HFF-Myc (cell line): Measurements from ENCODE around the gene PCDHA10.
"Not testable (repeated sequence)": the region's sequence is repeated elsewhere in the genome, so short reads cannot be mapped to it uniquely, and the experiment has no call there.

Source experiments
- DNase-seq: peaks from one replicate; pipeline ENCODE4 v3.0.0-alpha.2; 2011; ENCODE audit warnings: low read depth; ENCODE audit errors: extremely low read depth
- H3K4me3 ChIP-seq: replicated peaks from 2 replicates; pipeline ENCODE4 v1.5.1; 2011; ENCODE audit warnings: low read depth, mild to moderate bottlenecking, control low read depth, low read length
- CTCF ChIP-seq: IDR thresholded peaks from 2 replicates; pipeline ENCODE4 v1.5.1; 2012; ENCODE audit warnings: mild to moderate bottlenecking, low read depth, low read length, control low read depth; ENCODE audit errors: missing control alignments

The PCDHA10 gene

GRCh38 chr5:140855772-140856674, at the start of gene PCDHA10:
Gene PCDHA10, plus strand, starts transcription at chr5:140855897. Its CDS starts 152 bp downstream, at chr5:140856049.
- no peak within 1 kb of the TSS for H3K4me3 ChIP-seq
- no peak for TF ChIP-seq CTCF
- no peak for DNase-seq

- peak; percentile 48 for TF ChIP-seq CTCF
- DNase-seq = no peak
- no peak within 1 kb of the TSS for H3K4me3 ChIP-seq
These were observed 48.6 kb upstream of the PCDHA10 start, which contains the start of gene PCDHA4 for GRCh38 chr5:140806834-140807775. Gene PCDHA4, plus strand, starts transcription at chr5:140807068.

GRCh38 chr5:140808241-140808888, 47.3 kb upstream of the PCDHA10 start:
- not testable (repeated sequence) for DNase-seq, H3K4me3 ChIP-seq

- TF ChIP-seq CTCF = no peak
- no peak overlapping the region for H3K4me3 ChIP-seq
- no peak for DNase-seq
These were observed 46.8 kb upstream of the PCDHA10 start for GRCh38 chr5:140808889-140809291.

GRCh38 chr5:140821375-140822280, 34.1 kb upstream of the PCDHA10 start, which contains the start of gene PCDHA5:
Gene PCDHA5, plus strand, starts transcription at chr5:140821613.
- peak; percentile 66 for TF ChIP-seq CTCF
- no peak within 1 kb of the TSS for H3K4me3 ChIP-seq
- no peak for DNase-seq

GRCh38 chr5:140822281-140822629, 33.4 kb upstream of the PCDHA10 start:
- no peak for DNase-seq
- no peak overlapping the region for H3K4me3 ChIP-seq
- no peak for TF ChIP-seq CTCF

GRCh38 chr5:140822969-140823368, 32.7 kb upstream of the PCDHA10 start:
- not testable (repeated sequence) for DNase-seq, H3K4me3 ChIP-seq
